Subcutaneous adipose tissue (tissue), 4 donors: ENCODE results near the gene RANBP3. TPM values are rescaled to one million over a fixed set of nuclear protein-coding genes. Genes with fewer than 3 reads are reported as not detected.

Source experiments
- CTCF ChIP-seq: fragments of 450-650 bp; IDR thresholded peaks from one replicate; pipeline ENCODE4 v1.5.1; 2016; ENCODE audit warnings: low read depth, mild to moderate bottlenecking, control low read depth, antibody characterized with exemption, moderate library complexity
- total RNA-seq, 4 donors: library from RNA; depleted of rRNA; stranded (reverse); fragments of >200 nt; gene quantifications; one replicate each; pipeline ENCODE4 v1.1.0, GENCODE V29; 2016

RANBP3 gene
- total RNA-seq, 4 donors from 2014 or later = 28.8 to 84.2 (median 57.7) TPM

- TF ChIP-seq CTCF = no peak
Measured at GRCh38 chr19:5954293-5954692, 23.6 kb downstream of the RANBP3 start.

GRCh38 chr19:5953680-5954213 is 24.2 kb downstream of the RANBP3 start:
- TF ChIP-seq CTCF = no peak

- TF ChIP-seq CTCF = no peak
Measured at GRCh38 chr19:5953030-5953589, 24.8 kb downstream of the RANBP3 start.

GRCh38 chr19:5952193-5953029 is 25.5 kb downstream of the RANBP3 start:
- no peak for TF ChIP-seq CTCF

GRCh38 chr19:5951338-5951861 is 26.5 kb downstream of the RANBP3 start:
- no peak for TF ChIP-seq CTCF

- no peak for TF ChIP-seq CTCF
Measured at GRCh38 chr19:5950741-5951140, 27.2 kb downstream of the RANBP3 start.

GRCh38 chr19:5949792-5950305 is 28.1 kb downstream of the RANBP3 start:
- no peak for TF ChIP-seq CTCF
